ENCODE measurements around the gene TMEM212. TPM values are rescaled to one million over a fixed set of nuclear protein-coding genes. Genes with fewer than 3 reads are reported as not detected.

TMEM212 gene
- total and polyA plus RNA-seq, 2 of the 13 experiments (the other 11 are each of a cell fraction or from before 2014, with no cell fraction given), result not detected

DNA sequence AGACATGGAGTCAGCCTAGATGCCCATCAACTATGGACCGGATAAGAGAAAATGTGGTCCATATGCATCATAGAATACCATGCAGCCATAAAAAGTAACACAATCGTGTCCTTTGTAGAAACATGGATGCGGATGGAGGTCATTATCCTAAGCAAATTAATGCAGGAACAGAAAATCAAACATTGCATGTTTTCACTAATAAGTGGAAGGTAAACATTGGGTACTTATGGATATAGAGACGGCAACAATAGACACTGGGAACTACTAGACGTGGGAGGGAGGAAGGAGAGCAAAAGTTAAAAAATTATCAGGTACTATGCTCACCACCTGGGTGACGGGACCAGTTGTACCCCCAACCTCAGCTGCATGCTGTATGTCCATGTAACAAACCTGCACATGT, 35.3 kb upstream of the TMEM212 start (continued):
- TF ChIP-seq, protein P1, sequence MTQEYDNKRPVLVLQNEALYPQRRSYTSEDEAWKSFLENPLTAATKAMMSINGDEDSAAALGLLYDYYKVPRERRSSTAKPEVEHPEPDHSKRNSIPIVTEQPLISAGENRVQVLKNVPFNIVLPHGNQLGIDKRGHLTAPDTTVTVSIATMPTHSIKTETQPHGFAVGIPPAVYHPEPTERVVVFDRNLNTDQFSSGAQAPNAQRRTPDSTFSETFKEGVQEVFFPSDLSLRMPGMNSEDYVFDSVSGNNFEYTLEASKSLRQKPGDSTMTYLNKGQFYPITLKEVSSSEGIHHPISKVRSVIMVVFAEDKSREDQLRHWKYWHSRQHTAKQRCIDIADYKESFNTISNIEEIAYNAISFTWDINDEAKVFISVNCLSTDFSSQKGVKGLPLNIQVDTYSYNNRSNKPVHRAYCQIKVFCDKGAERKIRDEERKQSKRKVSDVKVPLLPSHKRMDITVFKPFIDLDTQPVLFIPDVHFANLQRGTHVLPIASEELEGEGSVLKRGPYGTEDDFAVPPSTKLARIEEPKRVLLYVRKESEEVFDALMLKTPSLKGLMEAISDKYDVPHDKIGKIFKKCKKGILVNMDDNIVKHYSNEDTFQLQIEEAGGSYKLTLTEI (CRISPR knock-in tag; conservative IDR thresholded peaks at IDR 0.05), result no peak
- no peak for TF ChIP-seq GABPA (IDR thresholded peaks at IDR 0.05; ENCODE audit: low read depth, low read length)
- no peak for TF ChIP-seq GABPA (CRISPR knock-in tag; IDR thresholded peaks at IDR 0.05; ENCODE audit: low read depth)
- TF ChIP-seq SNAPC2 (CRISPR knock-in tag; IDR thresholded peaks at IDR 0.05), result no peak
- no peak for TF ChIP-seq KLF6 (CRISPR knock-in tag; IDR thresholded peaks at IDR 0.05)
- TF ChIP-seq PHF8 (CRISPR knock-in tag; IDR thresholded peaks at IDR 0.05), result no peak
- no peak for TF ChIP-seq AFF4 (CRISPR knock-in tag; IDR thresholded peaks at IDR 0.05)
- peak; percentile 48; the same call in 1 of the 2 replicates for TF ChIP-seq ZNF280D (CRISPR knock-in tag; IDR thresholded peaks at IDR 0.05)
- TF ChIP-seq ZFAT (CRISPR knock-in tag; conservative IDR thresholded peaks at IDR 0.05), result no peak
- no peak for TF ChIP-seq KAT2B (IDR thresholded peaks at IDR 0.05; ENCODE audit: borderline replicate concordance, low read depth, low read length)
- TF ChIP-seq TFDP1 (CRISPR knock-in tag; IDR thresholded peaks at IDR 0.05; ENCODE audit: borderline replicate concordance), result no peak
- TF ChIP-seq MAFF (IDR thresholded peaks at IDR 0.05; ENCODE audit: low read depth, low read length), result no peak
- TF ChIP-seq ATF7 (IDR thresholded peaks at IDR 0.05), result no peak
- TF ChIP-seq ATF7 (CRISPR knock-in tag; IDR thresholded peaks at IDR 0.05), result no peak
- TF ChIP-seq ZNF782 (CRISPR knock-in tag; IDR thresholded peaks at IDR 0.05; ENCODE audit: borderline replicate concordance), result no peak
- TF ChIP-seq SCMH1 (CRISPR knock-in tag; IDR thresholded peaks at IDR 0.05; ENCODE audit: borderline replicate concordance), result no peak
- no peak for TF ChIP-seq REST (IDR thresholded peaks at IDR 0.05; ENCODE audit: borderline replicate concordance in 1 of 2, low read depth in 1 of 2, low read length in 2 of 2)

Data from HepG2 (cell line).